HCT116 (cell line): Measurements from ENCODE around the gene TAB3.

ENCODE experiments used
- POLR2A ChIP-seq: IDR thresholded peaks from 2 replicates; pipeline ENCODE4 v1.7.0; 2011; ENCODE audit warnings: borderline replicate concordance; ENCODE audit not compliant: insufficient read depth, insufficient read length; ENCODE audit errors: extremely low read depth
- POLR2AphosphoS5 ChIP-seq: IDR thresholded peaks from 2 replicates; pipeline ENCODE4 v1.6.1; 2011; ENCODE audit warnings: mild to moderate bottlenecking, low read depth, low read length, moderate library complexity
- REST ChIP-seq: IDR thresholded peaks from 2 replicates; pipeline ENCODE4 v1.6.1; 2012; ENCODE audit warnings: low read depth
- TF ChIP-seq, protein P1 (sequence below), 3 experiments: fragments of 200-600 bp in 1 of 3; sonication (generic) in 1 of 3; IDR thresholded peaks in 2 of 3; conservative IDR thresholded peaks in 1 of 3; 2 replicates each; pipeline ENCODE4 v1.5.1; 2012 to 2017; ENCODE audit warnings: low read depth in 2 of 3, low read length in 2 of 3, antibody characterized with exemption in 1 of 3, borderline replicate concordance in 1 of 3, control low read depth in 1 of 3, mild to moderate bottlenecking in 1 of 3, mixed read lengths in 1 of 3, mixed run types in 1 of 3, moderate library complexity in 1 of 3; ENCODE audit not compliant: insufficient read depth in 1 of 3

- TF ChIP-seq REST (no peak), POLR2AphosphoS5 (no peak), POLR2A (no peak)
- TF ChIP-seq, protein P1, sequence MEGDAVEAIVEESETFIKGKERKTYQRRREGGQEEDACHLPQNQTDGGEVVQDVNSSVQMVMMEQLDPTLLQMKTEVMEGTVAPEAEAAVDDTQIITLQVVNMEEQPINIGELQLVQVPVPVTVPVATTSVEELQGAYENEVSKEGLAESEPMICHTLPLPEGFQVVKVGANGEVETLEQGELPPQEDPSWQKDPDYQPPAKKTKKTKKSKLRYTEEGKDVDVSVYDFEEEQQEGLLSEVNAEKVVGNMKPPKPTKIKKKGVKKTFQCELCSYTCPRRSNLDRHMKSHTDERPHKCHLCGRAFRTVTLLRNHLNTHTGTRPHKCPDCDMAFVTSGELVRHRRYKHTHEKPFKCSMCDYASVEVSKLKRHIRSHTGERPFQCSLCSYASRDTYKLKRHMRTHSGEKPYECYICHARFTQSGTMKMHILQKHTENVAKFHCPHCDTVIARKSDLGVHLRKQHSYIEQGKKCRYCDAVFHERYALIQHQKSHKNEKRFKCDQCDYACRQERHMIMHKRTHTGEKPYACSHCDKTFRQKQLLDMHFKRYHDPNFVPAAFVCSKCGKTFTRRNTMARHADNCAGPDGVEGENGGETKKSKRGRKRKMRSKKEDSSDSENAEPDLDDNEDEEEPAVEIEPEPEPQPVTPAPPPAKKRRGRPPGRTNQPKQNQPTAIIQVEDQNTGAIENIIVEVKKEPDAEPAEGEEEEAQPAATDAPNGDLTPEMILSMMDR (IDR thresholded peaks at IDR 0.05 in 2 of 3, conservative IDR thresholded peaks at IDR 0.05 in 1 of 3; ENCODE audit: borderline replicate concordance in 1 of 3, insufficient read depth in 1 of 3, low read depth in 2 of 3, low read length in 2 of 3): no peak
These were observed 67.9 kb downstream of the TAB3 start for GRCh38 chrX:30821116-30821515.
